ENCODE data around the gene KCNAB1. TPM values are rescaled to one million over a fixed set of nuclear protein-coding genes. Genes with fewer than 3 reads are reported as not detected.

KCNAB1 gene
- total and polyA plus RNA-seq, 2 of the 8 experiments (the other 6 are each of a cell fraction or from before 2014, with no cell fraction given) = 0.51 to 2.3 TPM

- TF ChIP-seq CEBPB (IDR thresholded peaks at IDR 0.05; ENCODE audit: low read depth, low read length) = no peak
- no peak for TF ChIP-seq EP300 (IDR thresholded peaks at IDR 0.05; ENCODE audit: borderline replicate concordance in 1 of 2, low read depth in 2 of 2, low read length in 2 of 2)
- no peak for TF ChIP-seq NRF1 (IDR thresholded peaks at IDR 0.05; ENCODE audit: low read depth, low read length)
- TF ChIP-seq, protein P1, sequence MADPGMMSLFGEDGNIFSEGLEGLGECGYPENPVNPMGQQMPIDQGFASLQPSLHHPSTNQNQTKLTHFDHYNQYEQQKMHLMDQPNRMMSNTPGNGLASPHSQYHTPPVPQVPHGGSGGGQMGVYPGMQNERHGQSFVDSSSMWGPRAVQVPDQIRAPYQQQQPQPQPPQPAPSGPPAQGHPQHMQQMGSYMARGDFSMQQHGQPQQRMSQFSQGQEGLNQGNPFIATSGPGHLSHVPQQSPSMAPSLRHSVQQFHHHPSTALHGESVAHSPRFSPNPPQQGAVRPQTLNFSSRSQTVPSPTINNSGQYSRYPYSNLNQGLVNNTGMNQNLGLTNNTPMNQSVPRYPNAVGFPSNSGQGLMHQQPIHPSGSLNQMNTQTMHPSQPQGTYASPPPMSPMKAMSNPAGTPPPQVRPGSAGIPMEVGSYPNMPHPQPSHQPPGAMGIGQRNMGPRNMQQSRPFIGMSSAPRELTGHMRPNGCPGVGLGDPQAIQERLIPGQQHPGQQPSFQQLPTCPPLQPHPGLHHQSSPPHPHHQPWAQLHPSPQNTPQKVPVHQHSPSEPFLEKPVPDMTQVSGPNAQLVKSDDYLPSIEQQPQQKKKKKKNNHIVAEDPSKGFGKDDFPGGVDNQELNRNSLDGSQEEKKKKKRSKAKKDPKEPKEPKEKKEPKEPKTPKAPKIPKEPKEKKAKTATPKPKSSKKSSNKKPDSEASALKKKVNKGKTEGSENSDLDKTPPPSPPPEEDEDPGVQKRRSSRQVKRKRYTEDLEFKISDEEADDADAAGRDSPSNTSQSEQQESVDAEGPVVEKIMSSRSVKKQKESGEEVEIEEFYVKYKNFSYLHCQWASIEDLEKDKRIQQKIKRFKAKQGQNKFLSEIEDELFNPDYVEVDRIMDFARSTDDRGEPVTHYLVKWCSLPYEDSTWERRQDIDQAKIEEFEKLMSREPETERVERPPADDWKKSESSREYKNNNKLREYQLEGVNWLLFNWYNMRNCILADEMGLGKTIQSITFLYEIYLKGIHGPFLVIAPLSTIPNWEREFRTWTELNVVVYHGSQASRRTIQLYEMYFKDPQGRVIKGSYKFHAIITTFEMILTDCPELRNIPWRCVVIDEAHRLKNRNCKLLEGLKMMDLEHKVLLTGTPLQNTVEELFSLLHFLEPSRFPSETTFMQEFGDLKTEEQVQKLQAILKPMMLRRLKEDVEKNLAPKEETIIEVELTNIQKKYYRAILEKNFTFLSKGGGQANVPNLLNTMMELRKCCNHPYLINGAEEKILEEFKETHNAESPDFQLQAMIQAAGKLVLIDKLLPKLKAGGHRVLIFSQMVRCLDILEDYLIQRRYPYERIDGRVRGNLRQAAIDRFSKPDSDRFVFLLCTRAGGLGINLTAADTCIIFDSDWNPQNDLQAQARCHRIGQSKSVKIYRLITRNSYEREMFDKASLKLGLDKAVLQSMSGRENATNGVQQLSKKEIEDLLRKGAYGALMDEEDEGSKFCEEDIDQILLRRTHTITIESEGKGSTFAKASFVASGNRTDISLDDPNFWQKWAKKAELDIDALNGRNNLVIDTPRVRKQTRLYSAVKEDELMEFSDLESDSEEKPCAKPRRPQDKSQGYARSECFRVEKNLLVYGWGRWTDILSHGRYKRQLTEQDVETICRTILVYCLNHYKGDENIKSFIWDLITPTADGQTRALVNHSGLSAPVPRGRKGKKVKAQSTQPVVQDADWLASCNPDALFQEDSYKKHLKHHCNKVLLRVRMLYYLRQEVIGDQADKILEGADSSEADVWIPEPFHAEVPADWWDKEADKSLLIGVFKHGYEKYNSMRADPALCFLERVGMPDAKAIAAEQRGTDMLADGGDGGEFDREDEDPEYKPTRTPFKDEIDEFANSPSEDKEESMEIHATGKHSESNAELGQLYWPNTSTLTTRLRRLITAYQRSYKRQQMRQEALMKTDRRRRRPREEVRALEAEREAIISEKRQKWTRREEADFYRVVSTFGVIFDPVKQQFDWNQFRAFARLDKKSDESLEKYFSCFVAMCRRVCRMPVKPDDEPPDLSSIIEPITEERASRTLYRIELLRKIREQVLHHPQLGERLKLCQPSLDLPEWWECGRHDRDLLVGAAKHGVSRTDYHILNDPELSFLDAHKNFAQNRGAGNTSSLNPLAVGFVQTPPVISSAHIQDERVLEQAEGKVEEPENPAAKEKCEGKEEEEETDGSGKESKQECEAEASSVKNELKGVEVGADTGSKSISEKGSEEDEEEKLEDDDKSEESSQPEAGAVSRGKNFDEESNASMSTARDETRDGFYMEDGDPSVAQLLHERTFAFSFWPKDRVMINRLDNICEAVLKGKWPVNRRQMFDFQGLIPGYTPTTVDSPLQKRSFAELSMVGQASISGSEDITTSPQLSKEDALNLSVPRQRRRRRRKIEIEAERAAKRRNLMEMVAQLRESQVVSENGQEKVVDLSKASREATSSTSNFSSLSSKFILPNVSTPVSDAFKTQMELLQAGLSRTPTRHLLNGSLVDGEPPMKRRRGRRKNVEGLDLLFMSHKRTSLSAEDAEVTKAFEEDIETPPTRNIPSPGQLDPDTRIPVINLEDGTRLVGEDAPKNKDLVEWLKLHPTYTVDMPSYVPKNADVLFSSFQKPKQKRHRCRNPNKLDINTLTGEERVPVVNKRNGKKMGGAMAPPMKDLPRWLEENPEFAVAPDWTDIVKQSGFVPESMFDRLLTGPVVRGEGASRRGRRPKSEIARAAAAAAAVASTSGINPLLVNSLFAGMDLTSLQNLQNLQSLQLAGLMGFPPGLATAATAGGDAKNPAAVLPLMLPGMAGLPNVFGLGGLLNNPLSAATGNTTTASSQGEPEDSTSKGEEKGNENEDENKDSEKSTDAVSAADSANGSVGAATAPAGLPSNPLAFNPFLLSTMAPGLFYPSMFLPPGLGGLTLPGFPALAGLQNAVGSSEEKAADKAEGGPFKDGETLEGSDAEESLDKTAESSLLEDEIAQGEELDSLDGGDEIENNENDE (IDR thresholded peaks at IDR 0.05; ENCODE audit: insufficient replicate concordance, low read length) = no peak
- no peak for TF ChIP-seq SP4 (IDR thresholded peaks at IDR 0.05; ENCODE audit: low read length)
Measured at GRCh38 chr3:156522673-156523072, 402.3 kb downstream of the KCNAB1 start (continued).

Measured in H1 (cell line).